H1 (cell line): ENCODE data around the gene CD58. TPM values are rescaled to one million over a fixed set of nuclear protein-coding genes. Genes with fewer than 3 reads are reported as not detected.
"Not testable (repeated sequence)": the region's sequence is repeated elsewhere in the genome, so short reads cannot be mapped to it uniquely, and the experiment has no call there.

ENCODE experiments used
- CTCF ChIA-PET: fragments of 300-600 bp; sonication (Branson Sonifier 250); formaldehyde crosslinking; loops from one replicate; lab custom pipeline; 2021; ENCODE audit not compliant: partially characterized antibody; lab: Charles Lee
- POLR2A ChIA-PET: fragments of 300-600 bp; sonication (Branson Sonifier 250); formaldehyde crosslinking; loops from one replicate; lab custom pipeline; 2021; ENCODE audit warnings: inconsistent platforms; ENCODE audit not compliant: partially characterized antibody; lab: Charles Lee
- DNase-seq, 2 experiments: peaks; one replicate each; pipeline versions ENCODE4 v3.0.0 to v3.0.0-alpha.2; 2010 to 2022; ENCODE audit warnings: low spot score in 2 of 2, low read depth in 1 of 2, mixed read lengths in 1 of 2
- FAIRE-seq: peaks from 2 replicates; lab custom pipeline; 2011; peaks lifted over from hg19 to GRCh38; lab: Jason Lieb, UNC
- H2AFZ ChIP-seq: 2 replicates; pipeline ENCODE4 v1.8.1; 2012; ENCODE audit warnings: low read length, inconsistent platforms
- H2AK5ac ChIP-seq: 2 replicates; pipeline ENCODE4 v1.6.1; 2013; ENCODE audit warnings: low read depth, low read length
- H2BK120ac ChIP-seq: replicated peaks from 2 replicates; pipeline ENCODE3; 2013; ENCODE audit warnings: low read depth, low read length, inconsistent platforms
- H2BK12ac ChIP-seq: 2 replicates; pipeline ENCODE4 v1.6.1; 2013; ENCODE audit warnings: low read depth, low read length
- H2BK15ac ChIP-seq: 2 replicates; pipeline ENCODE4 v1.6.1; 2013; ENCODE audit warnings: low read length
- H2BK20ac ChIP-seq: 2 replicates; pipeline ENCODE4 v1.6.1; 2013; ENCODE audit warnings: low read length
- H2BK5ac ChIP-seq: 2 replicates; pipeline ENCODE4 v1.6.1; 2013; ENCODE audit warnings: low read depth, low read length
- H3K14ac ChIP-seq: 2 replicates; pipeline ENCODE4 v1.6.1; 2013; ENCODE audit warnings: inconsistent platforms; ENCODE audit not compliant: insufficient read length
- H3K18ac ChIP-seq: 2 replicates; pipeline ENCODE4 v1.6.1; 2013; ENCODE audit warnings: low read length; ENCODE audit errors: extremely low read depth
- H3K23ac ChIP-seq: 2 replicates; pipeline ENCODE4 v1.6.1; 2013; ENCODE audit warnings: inconsistent platforms; ENCODE audit not compliant: insufficient read length
- H3K23me2 ChIP-seq: 2 replicates; pipeline ENCODE4 v1.6.1; 2013; ENCODE audit warnings: low read depth, low read length
- H3K27ac ChIP-seq: 2 replicates; pipeline ENCODE4 v1.6.1; 2011; ENCODE audit warnings: low read depth, low read length, inconsistent platforms
- H3K27me3 ChIP-seq, 4 experiments: replicated peaks in 1 of 4; 1 replicate in 1 of 4; 2 replicates in 3 of 4; pipeline versions ENCODE4 v1.6.1 to v1.8.1; 2011 to 2013; ENCODE audit warnings: low read length in 3 of 4, mild to moderate bottlenecking in 3 of 4, inconsistent platforms in 2 of 4, mixed read lengths in 2 of 4, moderate library complexity in 1 of 4; ENCODE audit not compliant: control insufficient read depth in 3 of 4, insufficient read depth in 3 of 4; ENCODE audit errors: extremely low read depth in 1 of 4
- H3K36me3 ChIP-seq, 4 experiments: 2 replicates each; pipeline versions ENCODE4 v1.6.1 to v1.8.1; 2011 to 2013; ENCODE audit warnings: mild to moderate bottlenecking in 4 of 4, low read length in 3 of 4, moderate library complexity in 2 of 4, control low read depth in 1 of 4, inconsistent platforms in 1 of 4; ENCODE audit not compliant: insufficient read depth in 4 of 4, control insufficient read depth in 2 of 4
- H3K4ac ChIP-seq: replicated peaks from 2 replicates; pipeline ENCODE3; 2013; ENCODE audit warnings: low read length, low read depth, mixed read lengths, inconsistent platforms; ENCODE audit not compliant: insufficient read length
- H3K4me1 ChIP-seq, 4 experiments: replicated peaks in 1 of 4; 1 replicate in 1 of 4; 2 replicates in 3 of 4; pipeline versions ENCODE4 v1.6.1 to v1.8.1; 2011 to 2013; ENCODE audit warnings: low read length in 3 of 4, inconsistent platforms in 2 of 4, mixed read lengths in 1 of 4; ENCODE audit not compliant: insufficient read depth in 4 of 4, control insufficient read depth in 3 of 4
- H3K4me2 ChIP-seq, 2 experiments: 2 replicates each; pipeline versions ENCODE4 v1.6.1 to v1.8.1; 2011 to 2013; ENCODE audit warnings: low read depth in 2 of 2, low read length in 2 of 2, control low read depth in 1 of 2, inconsistent platforms in 1 of 2, mild to moderate bottlenecking in 1 of 2; ENCODE audit not compliant: insufficient read depth in 1 of 2
- H3K4me3 ChIP-seq, 4 experiments: fragments of 200-600, 300-600 bp in 1 of 4; sonication (generic), shearing (Covaris generic), sonication (Bioruptor Twin) in 1 of 4; 2 replicates each; pipeline versions ENCODE4 v1.5.1 to v1.8.1; 2011 to 2016; ENCODE audit warnings: low read length in 4 of 4, low read depth in 3 of 4, control low read depth in 2 of 4, inconsistent platforms in 2 of 4, mild to moderate bottlenecking in 2 of 4, mixed read lengths in 1 of 4, moderate library complexity in 1 of 4; ENCODE audit not compliant: insufficient read depth in 2 of 4; ENCODE audit errors: extremely low read depth in 1 of 4
- H3K56ac ChIP-seq: replicated peaks from 2 replicates; pipeline ENCODE3; 2013; ENCODE audit warnings: low read depth, mild to moderate bottlenecking, mixed read lengths, low read length, inconsistent platforms; ENCODE audit not compliant: insufficient read length
- H3K79me1 ChIP-seq: 2 replicates; pipeline ENCODE4 v1.6.1; 2013; ENCODE audit warnings: low read depth, low read length, control low read depth
- H3K79me2 ChIP-seq, 2 experiments: 2 replicates each; pipeline versions ENCODE4 v1.6.1 to v1.8.1; 2012 to 2013; ENCODE audit warnings: low read length in 2 of 2, mild to moderate bottlenecking in 2 of 2, inconsistent platforms in 1 of 2; ENCODE audit not compliant: insufficient read depth in 2 of 2, control insufficient read depth in 1 of 2
- H3K9ac ChIP-seq, 4 experiments: replicated peaks in 1 of 4; 1 replicate in 1 of 4; 2 replicates in 3 of 4; pipeline versions ENCODE4 v1.6.1 to v1.8.1; 2011 to 2013; ENCODE audit warnings: low read depth in 3 of 4, low read length in 3 of 4, control low read depth in 2 of 4, mild to moderate bottlenecking in 2 of 4, moderate library complexity in 2 of 4, inconsistent platforms in 1 of 4; ENCODE audit errors: extremely low read depth in 1 of 4
- H3K9me3 ChIP-seq, 2 experiments: 2 replicates each; pipeline versions ENCODE4 v1.6.1 to v1.8.1; 2012 to 2013; ENCODE audit warnings: mild to moderate bottlenecking in 2 of 2, moderate library complexity in 2 of 2, control low read depth in 1 of 2, inconsistent platforms in 1 of 2, low read depth in 1 of 2, low read length in 1 of 2, mixed read lengths in 1 of 2; ENCODE audit not compliant: insufficient read depth in 2 of 2
- H4K20me1 ChIP-seq, 2 experiments: replicated peaks in 1 of 2; 2 replicates each; pipeline versions ENCODE3 to v1.8.1; 2011 to 2013; ENCODE audit warnings: inconsistent platforms in 2 of 2, low read length in 2 of 2, mild to moderate bottlenecking in 1 of 2; ENCODE audit not compliant: insufficient read depth in 2 of 2, control insufficient read depth in 1 of 2
- H4K5ac ChIP-seq: 2 replicates; pipeline ENCODE4 v1.6.1; 2013; ENCODE audit warnings: low read length, low read depth, mixed read lengths, inconsistent platforms; ENCODE audit not compliant: insufficient read length
- H4K8ac ChIP-seq: 2 replicates; pipeline ENCODE4 v1.8.0; 2013; ENCODE audit warnings: mild to moderate bottlenecking, moderate library complexity, low read length, inconsistent platforms; ENCODE audit not compliant: insufficient read depth; ENCODE audit errors: extremely low read depth
- H4K91ac ChIP-seq: replicated peaks from 2 replicates; pipeline ENCODE3; 2013; ENCODE audit warnings: low read length, mixed read lengths, inconsistent platforms; ENCODE audit not compliant: insufficient read length
- WGBS, 2 experiments: shearing (Covaris generic) in 1 of 2; methylation state at CpG; one replicate each; pipeline versions ENCODE4 v1.1.6 to v1.1.7; 2013 to 2015; ENCODE audit warnings: low lambda C conversion rate in 2 of 2, mixed read lengths in 2 of 2, inconsistent platforms in 1 of 2, low coverage in 1 of 2, missing lambda C conversion rate in 1 of 2; ENCODE audit not compliant: insufficient replicate concordance in 2 of 2, insufficient coverage in 1 of 2, insufficient read length in 1 of 2; ENCODE audit errors: extremely low coverage in 1 of 2, missing lambda C conversion rate in 1 of 2; 5-methylcytosine and 5-hydroxymethylcytosine counted together
- polyA plus RNA-seq, 7 experiments: library from polyadenylated mRNA; depleted of rRNA in 3 of 7; stranded (reverse) in 5 of 7; unstranded in 2 of 7; fragments of >200 nt in 5 of 7; fragments of 200-250 nt in 2 of 7; gene quantifications; 1 replicate in 5 of 7; 2 replicates in 1 of 7; 4 replicates in 1 of 7; pipeline versions ENCODE4 v1.2.1 to v1.2.3, GENCODE V29; 2011 to 2013; ENCODE audit warnings: missing spikeins in 2 of 7, mixed read lengths in 2 of 7
- total RNA-seq: library from RNA; stranded (reverse); fragmentation: NEBNext Ultra II Directional; extraction: Animal tissue kit (Norgen Biotek cat#: 25700); gene quantifications from 2 replicates; pipeline ENCODE4 v1.2.1, GENCODE V29; 2021

The CD58 gene
- total and polyA plus RNA-seq, 2 of the 8 experiments (the other 6 are each of a cell fraction or from before 2014, with no cell fraction given), result 5.3 to 5.5 TPM

DNA sequence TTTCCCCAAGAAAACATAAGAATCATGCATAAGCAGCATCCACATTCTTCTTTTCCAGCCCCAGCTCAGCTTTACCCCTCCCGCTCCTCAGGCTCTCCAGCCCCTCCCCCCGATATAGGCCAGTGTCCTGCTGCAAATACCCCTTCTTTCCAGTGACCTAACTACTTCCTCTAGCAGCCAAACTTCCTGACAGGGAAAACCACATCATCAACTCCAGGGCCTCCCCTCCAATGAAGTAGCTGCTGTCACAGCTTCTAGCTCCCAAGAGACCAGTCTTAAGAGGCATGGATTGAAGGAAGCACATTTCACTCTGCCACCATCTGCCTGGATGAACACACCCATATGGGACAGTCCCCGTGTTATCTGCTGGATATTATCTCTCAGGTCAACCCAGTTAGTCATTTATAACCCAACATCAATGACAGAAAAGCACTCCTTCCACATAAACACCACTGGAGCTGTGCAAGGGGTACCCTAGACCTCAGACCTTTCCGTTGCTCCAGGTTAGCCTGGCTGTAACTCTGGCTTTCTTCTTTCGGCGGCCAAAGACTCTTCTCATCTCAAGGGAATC is 39.1 kb upstream of the CD58 start:
- H4K91ac ChIP-seq, H3K27me3 ChIP-seq, H3K23ac ChIP-seq, H3K4me1 ChIP-seq, H4K20me1 ChIP-seq, DNase-seq, H4K8ac ChIP-seq, H3K4me2 ChIP-seq, H3K23me2 ChIP-seq, H3K79me2 ChIP-seq, H2AFZ ChIP-seq, H2BK12ac ChIP-seq, H3K18ac ChIP-seq, H3K27ac ChIP-seq, H3K36me3 ChIP-seq, H4K5ac ChIP-seq, H3K4ac ChIP-seq, H3K4me3 ChIP-seq, H3K79me1 ChIP-seq, H3K9ac ChIP-seq, FAIRE-seq, H3K56ac ChIP-seq, H2BK20ac ChIP-seq, POLR2A ChIA-PET, H3K9me3 ChIP-seq, H2BK120ac ChIP-seq, H2AK5ac ChIP-seq, H3K14ac ChIP-seq, H2BK5ac ChIP-seq, H2BK15ac ChIP-seq: not testable (repeated sequence)
- CTCF ChIA-PET, result interaction anchor here (1.1 to 2.7 kb wide), 2 partner anchors 14 to 113 kb away, joined by 3 to 8 read pairs; no protein-coding TSS in a partner anchor
- 86% methylated on average over 6 of the region's 6 CpGs; no CpG with 5 or more reads in 1 of the 2 experiments for WGBS, 2 experiments

DNA sequence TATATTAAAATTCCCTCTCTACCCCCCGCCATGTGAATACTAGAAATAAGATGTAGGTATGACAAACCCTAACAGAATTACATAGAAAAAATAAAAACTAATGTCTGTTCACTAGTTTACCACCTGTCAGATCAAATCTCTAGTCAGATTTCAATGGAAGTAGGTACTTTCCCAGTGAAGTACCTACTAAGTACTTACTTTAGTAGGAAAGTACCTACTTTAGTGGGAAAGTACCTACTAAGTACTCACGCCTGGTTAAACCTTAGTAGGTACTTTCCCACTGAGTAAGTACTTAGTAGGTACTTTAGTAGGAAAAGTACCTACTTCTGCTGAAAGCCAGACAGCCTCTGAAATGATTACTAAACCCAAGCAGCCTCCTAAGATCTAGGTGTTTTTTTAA is 38.0 kb upstream of the CD58 start:
- WGBS, 2 experiments, result 84% methylated on average over 2 of the region's 2 CpGs; no CpG with 5 or more reads in 1 of the 2 experiments

More for the DNA sequence above, 38.0 kb upstream of the CD58 start:
- H4K5ac ChIP-seq, H3K4me1 ChIP-seq, H2BK12ac ChIP-seq, H3K56ac ChIP-seq, H3K18ac ChIP-seq, H3K4me3 ChIP-seq, H2BK15ac ChIP-seq, DNase-seq, FAIRE-seq, H3K27me3 ChIP-seq, H2BK5ac ChIP-seq, H3K36me3 ChIP-seq, H3K4ac ChIP-seq, H3K4me2 ChIP-seq, H2BK20ac ChIP-seq, H3K23me2 ChIP-seq, H4K8ac ChIP-seq, H3K79me1 ChIP-seq, H2AFZ ChIP-seq, H4K91ac ChIP-seq, H3K9ac ChIP-seq, H3K14ac ChIP-seq, H4K20me1 ChIP-seq, H2BK120ac ChIP-seq, POLR2A ChIA-PET, H3K79me2 ChIP-seq, H3K23ac ChIP-seq, H3K27ac ChIP-seq, H3K9me3 ChIP-seq, H2AK5ac ChIP-seq: not testable (repeated sequence)
- CTCF ChIA-PET, result interaction anchor here (1.1 to 2.7 kb wide), 4 partner anchors 13 to 273 kb away, joined by 3 to 8 read pairs (median 3); no protein-coding TSS in a partner anchor
